GM13977 (cell line): ENCODE data around the gene AVPR1A.

ENCODE experiments used
- DNase-seq: peaks from one replicate; pipeline ENCODE4 v3.0.0; 2012; ENCODE audit warnings: low spot score
- in situ Hi-C: fragments of 300-500 bp; cut with MboI; formaldehyde crosslinking; loops from one replicate; pipeline ENCODE4 v1.12.0; 2022; ENCODE audit warnings: low sequenced_read_pairs, low pct_unique_long_range_greater_than_20kb, mixed read lengths, inconsistent platforms; ENCODE audit not compliant: unreplicated experiment
- TF ChIP-seq, protein P1 (sequence below): IDR thresholded peaks from 2 replicates; pipeline ENCODE4 v1.5.1; 2012; ENCODE audit warnings: mild to moderate bottlenecking, control low read depth; ENCODE audit not compliant: insufficient read depth; ENCODE audit errors: extremely low read depth, missing control alignments

Gene AVPR1A

GRCh38 chr12:63101920-63102319 lies 49.1 kb downstream of the AVPR1A start:
- no peak for DNase-seq
- TF ChIP-seq, protein P1, sequence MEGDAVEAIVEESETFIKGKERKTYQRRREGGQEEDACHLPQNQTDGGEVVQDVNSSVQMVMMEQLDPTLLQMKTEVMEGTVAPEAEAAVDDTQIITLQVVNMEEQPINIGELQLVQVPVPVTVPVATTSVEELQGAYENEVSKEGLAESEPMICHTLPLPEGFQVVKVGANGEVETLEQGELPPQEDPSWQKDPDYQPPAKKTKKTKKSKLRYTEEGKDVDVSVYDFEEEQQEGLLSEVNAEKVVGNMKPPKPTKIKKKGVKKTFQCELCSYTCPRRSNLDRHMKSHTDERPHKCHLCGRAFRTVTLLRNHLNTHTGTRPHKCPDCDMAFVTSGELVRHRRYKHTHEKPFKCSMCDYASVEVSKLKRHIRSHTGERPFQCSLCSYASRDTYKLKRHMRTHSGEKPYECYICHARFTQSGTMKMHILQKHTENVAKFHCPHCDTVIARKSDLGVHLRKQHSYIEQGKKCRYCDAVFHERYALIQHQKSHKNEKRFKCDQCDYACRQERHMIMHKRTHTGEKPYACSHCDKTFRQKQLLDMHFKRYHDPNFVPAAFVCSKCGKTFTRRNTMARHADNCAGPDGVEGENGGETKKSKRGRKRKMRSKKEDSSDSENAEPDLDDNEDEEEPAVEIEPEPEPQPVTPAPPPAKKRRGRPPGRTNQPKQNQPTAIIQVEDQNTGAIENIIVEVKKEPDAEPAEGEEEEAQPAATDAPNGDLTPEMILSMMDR = no peak
- in situ Hi-C loops = no loop called here

DNA sequence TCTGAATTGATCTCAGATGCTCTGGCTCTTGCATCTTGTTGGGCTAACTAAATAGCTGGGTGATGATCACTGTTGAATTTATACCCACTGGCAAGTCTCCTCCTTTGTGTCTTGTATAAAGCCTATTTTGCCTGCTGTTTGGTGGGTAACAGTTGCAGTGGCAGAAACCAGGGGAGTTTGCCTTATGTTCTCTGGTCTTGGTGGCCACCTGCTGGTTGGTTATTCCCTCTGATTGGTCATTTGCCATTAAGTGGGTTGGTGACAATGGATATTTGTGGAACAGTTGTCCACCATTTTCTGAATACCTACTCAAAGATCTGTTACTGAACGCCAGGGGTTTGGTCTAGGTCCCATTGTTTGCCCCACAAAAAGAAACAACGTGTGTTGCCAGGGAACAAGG lies 52.1 kb downstream of the AVPR1A start:
- no peak for DNase-seq
- TF ChIP-seq, protein P1 = no peak
- in situ Hi-C loops = no loop called here

GRCh38 chr12:63095369-63095980 lies 55.5 kb downstream of the AVPR1A start:
- DNase-seq = no peak
- TF ChIP-seq, protein P1 = no peak
- in situ Hi-C loops = no loop called here

DNA sequence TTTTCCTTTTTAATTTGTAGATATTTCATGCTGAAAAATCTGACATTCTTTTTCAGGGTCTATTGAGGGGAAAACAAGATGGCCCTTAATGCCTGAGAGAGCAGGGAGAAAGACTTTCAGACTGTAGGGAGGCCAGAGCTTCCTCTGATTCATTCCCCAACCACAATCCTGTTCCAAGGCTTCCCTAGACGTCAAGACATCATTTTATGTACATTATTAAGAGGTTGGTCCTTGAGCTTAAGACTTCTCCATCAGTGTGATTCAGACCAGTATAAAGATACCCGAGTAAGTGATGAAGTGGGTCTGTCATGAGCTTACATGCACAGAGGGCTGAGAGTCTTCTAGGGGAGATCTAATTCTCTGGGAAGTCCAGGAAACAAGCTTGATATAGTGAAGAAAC lies 57.3 kb downstream of the AVPR1A start:
- in situ Hi-C loops = no loop called here
- DNase-seq = no peak
- TF ChIP-seq, protein P1 = no peak

DNA sequence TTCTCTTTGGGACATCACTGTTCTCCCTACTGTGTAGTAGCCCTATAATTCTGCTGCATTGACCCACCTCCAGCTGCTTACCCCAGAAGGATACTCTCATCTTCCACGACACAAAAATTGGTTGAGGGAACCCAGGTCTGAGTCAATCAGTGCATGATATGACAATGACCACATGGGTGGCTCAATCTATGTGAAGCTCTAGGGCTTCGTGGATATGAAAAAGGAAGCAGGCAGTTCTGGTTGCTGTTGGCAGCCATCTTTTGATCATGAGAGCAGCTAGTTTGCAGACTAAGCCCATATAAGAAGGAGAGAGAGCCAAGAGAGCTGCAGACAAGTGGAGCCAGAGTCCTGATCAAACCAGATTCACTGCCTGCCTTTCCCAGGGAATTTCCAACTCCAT lies 57.9 kb downstream of the AVPR1A start:
- DNase-seq = no peak
- in situ Hi-C loops = no loop called here
- TF ChIP-seq, protein P1 = no peak
